Activated CD4-positive, alpha-beta T cell treated with anti-CD3 and anti-CD28 coated beads for 24 hours (primary cell): ENCODE results near the gene IL17RA.

Experiments
- DNase-seq, 2 donors: peaks; one replicate each; pipeline ENCODE4 v3.0.0-alpha.2; 2020; ENCODE audit warnings: low read depth in 2 of 2

The IL17RA gene

GRCh38 chr22:17157714-17158113 lies 72.9 kb downstream of the IL17RA start:
- no peak for DNase-seq

- DNase-seq = no peak
Observed at GRCh38 chr22:17158176-17158567, 73.4 kb downstream of the IL17RA start.

GRCh38 chr22:17158568-17159503 lies 74.0 kb downstream of the IL17RA start, which contains the start of gene HDHD5:
TSS of gene HDHD5 (minus strand) at chr22:17159277. CDS start at chr22:17159251, 26 bp downstream.
- peak; percentile 87 to 88 for DNase-seq

- peak; percentile 40 to 67 for DNase-seq
Observed at GRCh38 chr22:17159504-17159951, 74.7 kb downstream of the IL17RA start.

GRCh38 chr22:17161991-17162390 lies 77.2 kb downstream of the IL17RA start:
- no peak for DNase-seq

GRCh38 chr22:17162731-17163130 lies 77.9 kb downstream of the IL17RA start:
- no peak for DNase-seq

GRCh38 chr22:17164392-17165024 lies 79.7 kb downstream of the IL17RA start:
- DNase-seq = no peak
